GM21717 (cell line): Measurements from ENCODE around the gene CBFB.
A peak's percentile ranks its signal among the peaks of the same experiment; 100 is the strongest.

Experiments used
- ATAC-seq: cut with Tn5 transposase; IDR thresholded peaks from one replicate; pipeline ENCODE4 v1.9.1; 2021; ENCODE audit warnings: mild to moderate bottlenecking, moderate library complexity; ENCODE audit not compliant: unreplicated experiment

The CBFB gene

DNA sequence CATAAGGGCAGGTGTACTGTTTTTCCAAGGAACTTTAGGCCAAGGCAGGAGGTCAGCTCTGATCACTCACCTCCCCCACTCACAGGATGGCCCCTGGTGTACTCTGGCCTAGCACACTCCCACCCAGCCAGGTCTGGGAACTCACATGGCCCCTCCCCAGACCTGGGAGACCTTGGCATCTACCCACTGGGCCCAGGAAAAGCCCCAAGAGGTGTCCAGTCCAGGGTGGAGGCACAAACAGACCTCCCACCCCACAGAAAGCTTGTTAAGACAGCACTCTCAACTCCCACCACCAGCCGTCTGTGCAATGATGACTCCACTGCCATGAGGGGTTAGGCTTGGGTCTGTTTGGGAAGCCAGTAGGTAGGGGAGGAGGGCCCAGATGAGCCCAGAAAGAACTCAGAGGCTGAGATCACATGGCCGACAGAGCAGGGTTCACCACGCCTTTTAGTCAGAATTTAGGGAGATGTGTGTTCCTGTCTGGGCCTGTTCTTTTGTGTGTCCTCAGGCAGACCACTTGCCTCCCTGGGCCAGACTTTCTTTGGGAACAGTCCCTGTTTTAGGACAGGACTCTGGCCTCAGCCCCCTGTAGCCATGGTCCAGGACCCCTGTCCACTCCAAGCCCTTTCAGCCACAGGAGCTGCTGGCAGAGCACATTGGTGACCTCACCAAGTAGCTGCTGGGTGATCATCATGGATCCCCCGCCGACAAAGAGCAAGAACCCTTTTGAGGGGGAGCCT lies 12.1 kb upstream of the CBFB start:
- no peak for ATAC-seq

DNA sequence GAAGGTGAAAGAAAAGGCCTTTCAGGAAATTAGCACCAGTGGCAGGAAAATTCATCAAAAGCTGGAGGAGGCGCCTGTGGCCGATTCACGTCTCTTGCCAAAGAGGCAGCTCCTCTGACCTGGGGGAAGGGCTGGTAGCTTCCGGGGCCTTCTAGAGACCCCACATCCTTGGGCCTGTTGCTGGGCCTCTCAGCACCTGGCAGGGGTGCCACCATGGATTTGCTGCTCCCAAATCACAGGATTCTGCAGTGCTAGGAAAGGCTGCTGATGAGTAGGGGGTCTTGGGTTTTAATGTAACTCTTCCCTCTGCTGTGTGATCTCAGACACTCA lies 11.6 kb upstream of the CBFB start:
- ATAC-seq: no peak

DNA sequence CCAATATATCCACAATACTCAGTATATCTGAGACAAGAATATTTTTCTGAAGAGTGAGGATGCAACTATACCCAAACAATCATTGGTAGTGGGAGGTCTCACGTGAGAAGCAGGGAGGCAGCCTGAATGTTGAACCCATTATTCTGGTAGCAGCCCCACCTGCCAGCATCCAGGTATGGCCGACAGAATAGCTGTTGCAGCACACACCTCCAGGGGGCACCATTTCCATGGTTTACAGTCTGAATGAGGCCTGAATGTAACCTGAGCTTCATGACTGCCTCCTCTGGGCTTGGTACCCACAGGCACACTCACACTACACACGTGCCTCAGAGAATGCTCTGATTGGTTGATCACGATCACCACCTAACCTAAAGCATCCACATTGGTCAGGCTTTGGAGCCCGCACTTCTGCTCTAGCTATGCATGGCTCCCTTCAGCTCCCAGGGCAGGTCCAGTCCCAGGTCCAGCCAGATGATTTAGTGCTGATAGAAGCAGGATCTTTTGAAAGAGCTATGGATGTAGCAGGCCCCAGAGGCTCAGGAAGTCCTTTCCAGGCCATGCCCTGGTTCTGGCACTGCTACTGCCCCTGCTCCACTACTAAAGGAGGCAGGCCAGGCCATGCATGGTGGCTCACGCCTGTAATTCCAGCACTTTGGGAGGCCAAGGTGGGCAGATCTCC lies 11.0 kb upstream of the CBFB start:
- ATAC-seq: peak; percentile 73

DNA sequence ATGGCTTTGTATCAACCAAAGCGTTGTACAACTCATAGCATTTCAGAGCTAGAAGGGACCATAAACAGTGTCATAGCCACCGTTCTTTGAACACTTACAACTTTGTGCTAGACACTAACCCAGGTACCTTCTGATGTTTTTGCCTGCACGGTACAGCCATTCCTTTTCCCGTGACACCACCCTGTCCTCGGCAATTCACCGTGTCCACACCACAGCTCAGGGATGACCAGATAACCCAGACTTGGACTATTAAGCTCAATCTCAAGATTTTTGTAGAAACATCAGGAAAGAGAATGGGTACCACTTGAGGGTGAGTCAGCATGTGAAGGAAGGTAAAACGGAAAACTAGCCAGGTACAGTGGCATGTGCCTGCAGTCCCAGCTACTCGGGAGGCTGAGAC lies 9.8 kb upstream of the CBFB start:
- ATAC-seq: no peak

DNA sequence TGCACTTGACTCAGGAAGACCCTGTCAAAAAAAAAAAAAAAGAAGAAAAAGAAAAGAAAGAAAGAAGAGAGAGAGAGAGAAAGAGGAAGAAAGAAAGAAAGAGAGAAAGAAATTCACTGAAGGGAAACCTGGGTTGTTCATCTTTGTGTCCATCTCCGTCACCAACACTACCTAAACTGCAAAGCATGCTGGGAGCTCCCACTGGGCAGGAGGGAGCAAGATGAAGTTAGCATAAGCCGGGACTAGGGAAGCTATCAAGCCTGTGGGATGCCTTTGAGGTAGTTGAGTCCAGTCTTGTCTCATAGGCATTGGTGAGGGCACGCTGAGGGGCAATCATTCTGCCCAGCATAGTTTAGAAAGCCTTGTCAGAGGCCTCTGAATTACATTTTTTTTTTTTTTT lies 7.6 kb upstream of the CBFB start:
- ATAC-seq: no peak

DNA sequence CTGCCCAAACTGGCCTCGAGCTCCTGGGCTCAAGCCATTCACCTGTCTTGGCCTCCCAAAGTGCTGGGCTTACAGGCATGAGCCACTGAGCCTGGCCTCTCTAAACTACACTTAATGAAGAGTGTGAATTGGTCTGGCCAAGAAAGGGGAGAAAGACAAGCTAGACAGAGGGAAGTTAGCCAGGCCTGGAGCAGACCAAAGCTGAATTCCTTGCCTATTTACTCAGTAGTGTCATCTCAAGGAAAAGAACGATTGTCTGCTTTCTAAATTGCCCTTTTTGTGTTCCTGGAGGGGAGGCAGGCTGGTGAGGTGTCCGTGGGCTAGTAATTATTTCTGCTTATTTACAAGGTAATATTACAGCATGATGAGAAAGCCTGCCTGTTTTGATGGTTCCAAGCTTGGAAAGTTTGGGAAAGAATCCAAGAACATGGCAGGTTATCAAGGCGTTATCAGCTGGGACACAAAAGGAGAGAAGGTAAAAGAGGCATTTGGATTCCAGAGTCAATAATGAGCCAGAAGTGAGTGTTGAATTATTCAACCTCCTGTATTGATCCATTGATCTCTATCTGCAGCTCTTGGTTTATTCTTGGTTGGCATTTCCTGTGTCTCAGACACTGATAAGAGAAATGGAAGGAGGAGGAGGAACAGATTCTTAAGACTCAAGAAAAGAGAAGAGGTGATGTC lies 6.3 kb upstream of the CBFB start:
- ATAC-seq: no peak

DNA sequence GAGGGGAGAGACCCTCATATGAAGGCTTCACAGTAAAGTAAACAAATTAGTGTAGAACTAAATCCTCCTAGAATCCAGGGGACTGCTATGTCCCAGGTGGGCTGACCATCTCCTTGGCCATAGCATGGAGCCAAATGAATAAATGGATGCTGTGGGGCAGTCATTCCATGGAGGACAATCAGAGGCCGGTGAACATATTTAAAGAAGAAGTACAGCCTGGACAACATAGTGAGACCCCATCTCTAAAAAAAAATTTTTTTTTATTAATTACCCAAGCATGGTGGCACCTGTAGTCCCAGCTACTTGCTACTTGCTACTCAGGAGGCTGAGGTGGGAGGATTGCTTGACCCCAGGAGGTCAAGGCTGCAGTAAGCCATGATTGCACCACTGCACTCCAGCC lies 5.3 kb upstream of the CBFB start:
- ATAC-seq: no peak

DNA sequence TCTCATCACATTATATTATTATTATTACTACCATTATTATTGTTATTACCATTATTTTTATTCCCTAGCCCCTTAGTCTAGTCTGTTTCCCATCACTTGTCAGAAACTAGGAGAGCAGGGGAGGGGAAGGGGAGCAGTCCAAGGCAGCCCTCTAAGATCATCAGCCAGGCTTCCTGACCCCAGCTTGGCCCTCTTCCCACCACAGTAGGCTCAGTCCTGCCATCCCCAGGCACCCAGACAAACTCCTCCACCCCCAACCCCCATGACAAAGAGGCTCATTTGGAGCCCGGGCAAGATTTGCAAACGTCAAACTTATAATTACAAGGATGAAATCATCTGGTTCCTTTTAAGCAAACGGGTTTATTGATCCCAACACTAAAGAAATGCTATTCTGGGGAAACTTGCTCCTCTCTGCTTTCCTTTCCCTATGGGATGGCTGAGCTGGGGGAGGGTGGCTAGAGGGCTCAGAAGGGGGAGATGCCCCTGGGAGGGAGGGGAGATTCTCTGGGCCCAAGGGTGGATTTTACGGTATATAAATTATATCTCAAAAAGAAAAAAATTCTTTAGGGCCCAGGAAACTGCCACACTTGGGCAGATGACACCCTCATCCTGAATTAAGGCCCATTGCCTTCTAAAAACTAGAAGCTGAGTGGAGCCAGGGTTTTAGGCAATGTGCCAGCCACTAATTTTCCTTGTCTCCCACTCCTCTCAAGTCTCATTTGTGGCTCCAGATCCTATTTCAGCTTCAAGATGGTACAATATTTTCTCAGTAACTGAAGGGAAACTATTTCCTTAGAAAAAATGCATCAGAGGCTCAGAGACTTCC lies 4.4 kb upstream of the CBFB start:
- no peak for ATAC-seq

DNA sequence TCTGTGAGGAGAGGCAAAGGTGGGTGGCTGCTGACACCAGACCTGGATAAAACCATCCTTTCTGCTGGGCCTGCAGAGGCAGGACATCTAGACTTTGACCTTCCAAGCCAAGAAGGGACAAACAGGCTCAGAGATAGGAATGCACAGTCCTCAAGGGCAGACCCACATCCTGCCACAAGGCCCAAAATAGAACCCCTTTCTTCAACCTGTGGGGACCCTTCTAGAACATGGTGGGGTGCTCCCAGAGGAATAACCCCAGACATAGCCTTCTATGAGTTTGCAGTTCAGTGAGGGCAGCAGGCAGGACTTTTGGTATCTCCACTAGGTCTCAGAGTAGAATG lies 3.8 kb upstream of the CBFB start:
- ATAC-seq: no peak

DNA sequence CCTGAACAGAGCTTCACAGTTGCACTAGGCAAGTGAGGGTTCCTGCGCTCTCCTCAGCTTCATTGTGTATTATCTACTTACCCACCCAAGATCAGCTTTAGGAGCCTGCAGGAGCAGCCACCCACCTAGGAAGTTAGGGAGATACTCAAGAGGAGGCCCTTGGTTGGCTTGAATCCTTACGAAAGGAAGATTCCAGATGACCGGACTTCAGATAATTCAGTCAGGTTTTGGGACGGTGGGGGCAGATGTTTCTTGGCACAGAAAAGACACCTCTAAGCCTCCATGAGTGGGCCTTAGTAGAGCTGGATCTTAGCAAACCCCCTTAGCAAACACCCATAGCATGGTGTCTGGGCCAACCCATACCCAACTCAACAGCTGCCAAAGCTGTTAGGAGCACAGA lies 2.4 kb upstream of the CBFB start:
- ATAC-seq: no peak

DNA sequence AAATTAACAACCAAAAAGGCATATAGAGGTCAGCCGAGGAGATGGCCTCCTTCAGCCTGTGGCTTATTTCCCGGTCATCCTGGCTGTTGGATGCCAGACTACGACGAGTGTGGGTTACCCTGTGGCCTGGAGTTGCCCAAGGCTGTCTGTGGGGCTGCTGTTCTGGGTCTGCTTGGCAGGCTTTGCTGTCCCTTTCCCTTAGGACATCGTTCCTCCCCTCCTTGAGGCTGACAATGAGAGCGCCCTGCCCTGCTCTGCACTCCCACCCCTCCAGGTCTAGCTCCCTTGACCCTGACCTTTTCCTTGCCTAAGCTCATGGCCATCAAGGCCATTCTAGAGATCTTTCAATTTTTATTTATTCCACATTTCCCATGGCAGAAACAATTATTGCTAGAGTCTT lies 1.9 kb upstream of the CBFB start:
- ATAC-seq: no peak

DNA sequence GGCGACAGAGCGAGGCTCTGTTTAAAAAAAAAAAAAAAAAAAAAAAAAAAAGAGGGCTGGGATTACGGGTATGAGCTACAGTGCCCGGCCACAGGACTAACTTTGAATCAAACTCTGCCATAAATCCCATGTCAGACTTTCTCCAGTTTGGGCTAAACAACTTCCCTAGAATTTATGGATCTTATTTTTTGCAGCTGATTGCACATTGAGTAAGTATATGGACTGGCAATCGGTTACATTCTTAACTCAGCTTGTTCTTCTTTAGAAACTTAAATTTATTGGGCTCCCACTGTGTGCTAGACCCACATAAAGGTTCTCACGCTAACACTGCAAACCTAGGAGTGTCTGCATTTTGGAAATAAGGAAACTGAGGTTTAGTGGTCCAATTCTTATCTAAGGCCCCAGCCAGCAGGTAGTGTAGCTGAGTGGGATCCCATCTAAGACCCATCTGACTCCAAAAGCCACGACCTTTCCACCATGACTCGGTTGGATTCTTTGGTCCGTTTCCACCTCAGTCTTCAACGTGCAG lies 718 bp upstream of the CBFB start:
- no peak for ATAC-seq

DNA sequence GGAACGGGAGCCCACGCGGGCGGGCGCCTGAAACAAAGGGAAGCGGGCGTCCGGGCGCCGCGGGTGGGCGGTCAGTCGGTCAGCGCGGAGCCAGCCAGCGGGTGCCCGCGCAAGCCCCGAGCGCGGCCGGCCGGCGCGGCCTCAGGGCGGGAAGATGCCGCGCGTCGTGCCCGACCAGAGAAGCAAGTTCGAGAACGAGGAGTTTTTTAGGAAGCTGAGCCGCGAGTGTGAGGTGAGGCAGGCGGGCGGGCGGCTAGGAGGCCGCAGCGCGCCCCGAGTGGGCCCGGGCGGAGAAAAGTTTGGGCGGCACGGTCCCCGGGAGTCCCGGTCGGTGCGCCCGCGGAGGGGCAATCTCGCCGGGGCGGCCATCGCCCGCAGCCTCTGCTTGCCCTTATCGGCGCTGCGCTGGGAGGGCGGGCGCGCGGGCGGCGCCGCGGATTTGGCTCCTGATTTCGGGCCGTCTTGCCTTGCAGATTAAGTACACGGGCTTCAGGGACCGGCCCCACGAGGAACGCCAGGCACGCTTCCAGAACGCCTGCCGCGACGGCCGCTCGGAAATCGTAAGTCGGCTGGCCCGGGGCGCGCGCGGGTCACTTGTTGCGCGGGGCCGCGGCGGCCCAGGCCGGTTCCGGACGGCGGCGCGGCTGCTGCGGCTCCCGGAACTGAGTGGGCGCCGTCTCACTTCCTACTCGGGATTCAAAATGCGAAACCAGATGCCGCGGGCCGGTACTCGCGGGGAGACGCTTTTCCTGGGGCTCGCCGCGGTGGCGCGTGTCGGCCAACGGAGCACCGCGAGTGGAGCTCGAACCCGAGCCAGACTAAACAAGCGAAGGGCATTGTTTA lies 526 bp downstream of the CBFB start:
- ATAC-seq: peak; percentile 42

DNA sequence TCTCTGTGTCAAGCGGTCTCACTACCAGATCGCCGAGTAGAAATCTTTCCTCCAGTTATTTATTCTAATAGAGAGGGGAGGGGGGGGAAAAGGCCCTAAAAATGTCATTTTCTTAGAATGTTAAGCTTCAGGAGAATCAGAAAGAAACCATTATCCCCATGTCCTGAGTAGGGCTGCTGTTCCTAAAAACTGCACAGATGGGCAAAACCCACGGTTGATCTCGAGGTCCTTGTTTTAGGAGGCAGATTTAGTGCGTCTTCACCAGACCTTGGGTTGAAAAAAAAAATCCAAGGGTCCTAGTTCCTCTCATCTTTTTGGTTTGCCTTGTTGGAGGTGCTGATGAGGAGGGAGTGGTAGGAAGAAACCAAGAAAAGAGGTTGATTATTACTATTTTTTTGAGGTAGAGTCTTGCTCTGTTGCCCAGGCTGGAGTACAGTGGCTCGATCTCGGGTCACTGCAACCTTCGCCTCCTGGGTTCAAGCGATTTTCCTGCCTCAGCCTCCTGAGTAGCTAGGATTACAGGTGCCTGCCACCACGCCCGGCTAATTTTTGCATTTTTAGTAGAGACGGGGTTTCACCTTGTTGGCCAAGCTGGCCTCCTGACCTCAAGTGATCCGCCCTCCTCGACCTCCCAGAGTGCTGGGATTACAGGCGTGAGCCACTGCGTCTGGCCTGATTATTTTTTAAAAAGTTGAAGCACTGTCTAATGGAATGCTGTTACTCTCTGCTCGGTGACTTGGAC lies 1.4 kb downstream of the CBFB start:
- no peak for ATAC-seq

DNA sequence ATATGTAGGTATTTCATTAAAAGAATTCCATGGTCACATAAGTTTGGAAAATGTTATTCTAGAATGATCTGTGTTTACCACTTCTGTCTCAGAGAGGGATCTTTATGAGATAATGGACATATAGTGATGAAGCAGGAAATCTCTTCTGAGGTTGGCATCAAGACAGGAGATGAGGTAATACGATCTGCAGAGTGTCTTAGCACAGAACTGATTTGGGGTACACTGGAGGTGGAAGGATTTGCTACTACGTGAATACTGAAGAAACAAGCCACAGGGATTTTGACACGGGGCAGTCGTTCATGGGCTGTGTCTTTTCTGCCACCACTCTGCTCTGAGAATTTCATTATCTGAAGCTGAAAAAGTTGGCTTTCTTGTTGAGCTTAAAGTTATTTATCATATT lies 5.5 kb downstream of the CBFB start:
- no peak for ATAC-seq

DNA sequence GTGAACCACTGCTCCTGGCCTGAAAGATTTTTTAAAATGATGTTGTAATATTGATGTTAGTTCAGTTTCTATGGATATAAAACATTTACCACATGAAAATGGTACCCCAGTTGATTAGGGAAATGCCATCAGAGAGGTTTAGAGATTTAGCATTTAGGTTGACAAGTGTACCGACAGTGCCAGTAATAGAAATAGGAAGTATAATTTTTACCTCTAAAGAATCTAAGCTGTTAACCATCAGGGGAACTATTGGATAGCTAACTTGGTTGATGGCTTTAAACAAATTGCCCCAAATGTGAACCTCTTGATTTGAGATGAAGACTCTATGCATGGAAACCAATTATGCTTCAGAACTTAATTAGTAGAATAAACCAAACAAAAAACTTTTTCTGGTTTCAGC lies 6.4 kb downstream of the CBFB start:
- ATAC-seq: no peak

DNA sequence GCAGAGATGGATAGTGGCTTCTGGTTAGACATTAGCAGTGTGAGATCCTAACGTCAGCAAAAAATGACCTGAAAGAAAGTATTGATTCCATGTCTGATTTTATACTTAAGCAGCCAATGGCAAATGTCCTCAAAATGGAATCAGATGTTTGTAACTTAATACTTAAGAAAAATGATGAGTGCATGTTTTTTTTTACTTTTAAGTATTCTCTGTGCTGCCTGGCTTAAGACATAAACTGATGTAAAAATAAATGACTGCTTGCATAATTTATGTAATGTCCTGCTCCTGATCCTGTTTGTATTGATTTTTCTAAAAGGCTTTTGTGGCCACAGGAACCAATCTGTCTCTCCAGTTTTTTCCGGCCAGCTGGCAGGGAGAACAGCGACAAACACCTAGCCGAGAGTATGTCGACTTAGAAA lies 7.4 kb downstream of the CBFB start:
- ATAC-seq: no peak

DNA sequence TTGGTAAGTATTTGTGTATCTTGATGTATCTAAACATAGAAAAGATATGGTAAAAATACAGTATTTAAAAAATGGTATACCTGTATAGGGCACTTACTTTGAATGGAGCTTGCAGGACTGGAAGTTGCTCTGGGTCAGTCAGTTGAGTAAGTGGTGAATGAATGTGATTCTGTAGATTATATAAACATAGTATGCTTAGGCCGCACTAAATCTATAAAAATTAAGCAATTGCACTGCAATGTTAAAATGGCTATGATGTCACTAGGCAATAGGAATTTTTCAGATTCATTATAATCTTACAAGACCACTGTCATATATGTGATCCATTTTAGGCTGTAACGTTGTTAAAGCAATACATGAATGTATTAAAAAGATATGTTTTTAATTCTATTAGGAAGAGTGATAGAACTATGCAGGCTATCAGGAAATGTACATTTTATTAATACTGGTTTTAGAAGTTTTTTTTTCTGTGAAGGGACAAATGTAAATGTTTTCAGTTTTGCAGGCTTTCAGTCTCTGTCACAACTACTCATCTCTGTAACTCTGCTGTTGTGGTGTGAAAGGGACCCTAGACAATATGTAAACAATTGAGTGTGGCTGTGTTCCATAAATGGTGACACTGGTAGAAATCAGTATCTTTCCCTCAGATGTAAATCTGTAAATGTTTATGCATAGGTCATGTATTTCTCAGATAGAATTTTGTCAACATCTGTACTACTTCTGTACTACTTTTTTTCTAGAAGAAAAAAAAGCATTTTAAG lies 10.5 kb downstream of the CBFB start:
- ATAC-seq: no peak

DNA sequence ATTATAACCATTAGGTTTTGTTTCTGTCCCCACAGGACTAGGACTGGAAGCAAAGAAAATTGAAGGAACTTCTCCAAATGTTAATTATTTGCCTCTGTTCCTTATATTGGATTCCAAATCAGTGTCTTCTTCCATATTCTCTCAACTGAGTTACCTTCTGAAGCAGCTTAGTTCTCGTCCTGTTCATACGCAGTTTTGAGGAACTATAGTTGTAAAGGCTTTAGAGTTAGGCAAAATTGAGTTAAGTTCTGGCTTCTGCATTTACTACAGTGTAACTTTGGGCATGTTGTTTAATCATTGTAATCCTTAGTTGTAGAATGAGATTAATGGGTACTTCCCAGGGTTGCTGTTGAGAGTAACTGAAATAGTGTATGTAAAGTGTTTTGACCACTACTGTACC lies 11.2 kb downstream of the CBFB start:
- ATAC-seq: no peak
